Activated T-helper 9 cell treated with anti-CD3 and anti-CD28 coated beads, Interleukin-2, amount 50 U/mL, for 16 hours (primary cell): ENCODE data around the gene RIBC1.
"Not testable (repeated sequence)": the region's sequence is repeated elsewhere in the genome, so short reads cannot be mapped to it uniquely, and the experiment has no call there.

Experiments used
- DNase-seq: peaks from one replicate; pipeline ENCODE4 v3.0.0-alpha.2; 2020; ENCODE audit warnings: low read depth

The RIBC1 gene

DNA sequence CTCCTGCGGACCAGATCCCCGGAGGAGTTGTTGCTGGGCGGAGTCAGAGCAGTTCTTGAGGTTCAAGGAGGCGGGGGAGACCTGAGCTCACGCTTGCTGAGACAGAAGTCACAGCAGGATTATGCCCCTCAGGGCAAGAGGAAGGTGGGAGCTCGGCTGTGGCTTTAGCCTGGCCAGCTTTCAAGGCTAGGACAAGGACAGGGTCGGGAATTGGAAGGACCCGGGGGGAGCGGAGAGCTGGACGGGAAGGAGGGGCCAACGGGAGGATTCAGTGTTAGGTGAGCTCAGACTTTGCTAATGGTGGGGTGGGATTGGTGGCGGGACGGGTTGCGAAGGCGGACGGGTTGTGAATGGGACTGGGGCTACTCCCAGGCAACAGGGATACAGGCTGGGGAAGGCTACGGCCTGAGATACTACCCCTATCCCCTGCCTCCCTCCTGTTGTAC, at the start of gene RIBC1:
Gene RIBC1, plus strand, starts transcription at position 13 of the 446 bp plus-strand sequence. CDS start 3,404 bp downstream, outside the sequence.
- DNase-seq = no peak

DNA sequence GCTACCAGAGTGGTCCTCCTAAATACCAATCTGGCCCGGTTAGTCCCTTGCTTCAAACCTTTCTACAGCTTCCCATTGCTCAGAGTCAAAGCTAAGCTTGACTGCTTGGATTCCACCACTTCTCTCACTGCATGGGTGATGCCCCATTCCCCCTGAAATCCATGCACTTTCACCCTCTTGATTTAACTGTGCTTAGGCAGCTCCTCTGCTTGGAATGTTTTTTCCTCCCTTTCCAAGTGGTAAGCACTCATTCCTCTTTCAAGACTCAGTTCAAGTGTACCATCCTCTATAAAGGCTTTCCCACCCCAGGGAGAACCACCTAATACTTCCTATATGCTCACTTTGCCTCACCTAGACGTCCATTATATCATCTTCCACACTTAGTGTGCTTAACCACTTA, 49.4 kb upstream of the RIBC1 start:
- no peak for DNase-seq

DNA sequence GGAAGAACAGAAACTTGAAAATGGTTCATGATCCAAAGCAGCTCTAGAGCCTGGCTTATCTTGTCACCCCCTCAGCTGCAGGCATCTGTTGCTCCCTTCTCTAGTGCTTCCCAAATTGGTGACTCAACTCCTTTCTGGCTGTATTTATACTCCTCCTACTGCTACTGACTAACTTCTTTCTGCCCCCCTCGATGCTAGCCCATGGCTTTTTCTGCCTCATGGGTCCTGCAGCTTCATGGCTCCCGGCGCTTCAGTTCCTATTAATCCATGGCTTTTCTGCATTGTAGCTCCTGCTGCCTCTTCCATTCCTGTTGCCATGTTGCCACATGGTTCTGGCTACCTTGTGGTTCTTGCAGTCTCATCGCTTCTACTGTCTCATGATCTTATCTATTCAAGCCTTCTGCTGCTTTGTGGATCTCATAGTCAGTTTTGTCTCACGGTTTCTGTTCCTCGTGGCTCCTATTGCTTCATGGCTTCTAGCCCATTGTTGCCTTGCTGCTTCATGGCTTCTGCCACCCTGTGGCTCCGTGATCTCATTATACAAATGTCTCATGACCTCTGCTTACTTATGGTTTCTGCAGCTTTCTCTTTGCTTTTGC, 48.4 kb upstream of the RIBC1 start:
- no peak for DNase-seq

DNA sequence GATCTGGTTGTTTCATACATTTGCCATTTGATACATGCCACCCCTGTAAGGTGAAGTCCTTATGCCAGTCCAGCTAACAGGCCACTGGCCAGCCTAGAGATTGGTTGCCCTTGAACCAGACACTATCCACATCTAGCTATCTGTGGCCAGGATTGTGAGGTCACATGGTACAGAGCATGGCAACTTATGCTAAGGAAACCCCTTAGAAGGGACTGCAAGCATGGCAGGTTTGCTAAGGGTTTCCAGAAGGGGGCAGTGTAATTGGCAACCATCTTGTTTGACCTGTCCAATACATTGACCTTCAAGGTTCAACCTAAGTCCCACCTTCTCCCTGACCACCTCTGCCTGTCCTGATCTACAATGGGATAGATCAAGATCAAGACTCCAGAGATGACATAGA, 47.8 kb upstream of the RIBC1 start:
- no peak for DNase-seq

DNA sequence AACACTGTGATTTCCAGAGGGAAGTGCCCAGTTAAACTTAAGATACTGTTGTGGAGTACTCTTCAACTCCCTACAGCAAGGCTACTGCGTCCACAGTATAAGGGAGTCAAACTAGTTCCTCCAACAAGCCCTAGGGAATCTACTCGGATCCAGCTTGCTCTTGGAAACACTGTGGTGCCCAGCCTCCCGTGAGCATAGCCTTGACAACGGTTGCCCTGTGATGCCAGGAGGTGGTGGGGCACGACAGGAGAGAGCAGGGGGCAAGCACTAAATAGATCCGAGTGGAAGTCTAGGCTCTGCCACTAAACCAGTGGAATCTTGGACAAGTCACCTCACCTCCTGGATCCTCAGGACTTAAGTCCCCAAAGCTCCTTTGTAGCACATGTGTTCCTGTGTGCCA, 45.8 kb upstream of the RIBC1 start:
- no peak for DNase-seq

DNA sequence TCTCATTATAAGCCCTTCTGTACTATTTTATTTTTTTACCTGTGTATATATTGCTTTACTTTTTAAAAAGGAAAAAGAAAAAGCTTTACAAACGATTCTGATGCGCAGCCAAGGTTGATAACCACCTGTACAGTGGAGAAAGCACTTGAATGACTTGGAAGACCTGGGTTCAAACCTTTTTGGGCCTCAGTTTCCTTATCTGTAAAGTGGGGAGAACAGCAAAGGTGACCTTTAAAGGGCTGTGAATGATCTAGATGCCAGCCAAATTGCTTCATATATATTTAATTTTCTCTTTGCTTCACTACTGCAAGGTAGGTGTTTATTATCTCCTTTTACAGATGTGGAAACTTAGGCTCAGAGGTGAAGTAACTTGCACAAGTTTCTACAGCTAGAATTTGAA, 45.2 kb upstream of the RIBC1 start:
- DNase-seq = no peak

DNA sequence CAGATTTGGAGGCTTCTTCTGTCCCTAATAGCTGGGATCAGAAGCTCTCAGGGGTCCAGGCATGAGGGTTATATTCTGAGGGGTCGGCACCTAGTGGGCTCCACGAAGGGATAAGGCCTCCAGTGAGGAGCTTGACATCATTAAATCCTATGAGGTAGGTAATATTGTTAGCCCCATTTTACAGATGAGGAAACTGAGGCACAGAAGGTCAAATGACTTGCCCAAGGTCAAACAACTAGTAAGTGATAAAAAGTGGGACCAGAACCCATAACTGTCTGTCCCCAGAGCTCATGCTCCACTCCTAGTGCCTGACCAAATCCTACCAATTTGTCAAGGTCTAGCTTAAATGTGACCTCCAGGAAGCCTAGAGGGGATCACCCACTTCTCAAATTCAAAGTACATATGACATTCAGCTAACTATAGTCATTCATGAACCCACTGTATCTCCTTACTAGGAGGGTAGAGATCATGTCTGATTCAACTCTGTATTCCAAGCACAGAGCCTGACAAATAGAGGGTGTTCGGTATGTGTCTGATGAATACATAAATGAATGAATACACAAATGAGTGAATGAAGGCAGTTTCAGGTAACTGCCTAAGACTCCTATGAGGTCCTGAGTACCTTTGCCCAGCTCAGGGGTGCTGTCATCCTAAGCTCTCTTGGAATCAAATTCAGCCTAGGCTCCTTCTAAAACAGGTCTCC, 43.5 kb upstream of the RIBC1 start:
- no peak for DNase-seq

DNA sequence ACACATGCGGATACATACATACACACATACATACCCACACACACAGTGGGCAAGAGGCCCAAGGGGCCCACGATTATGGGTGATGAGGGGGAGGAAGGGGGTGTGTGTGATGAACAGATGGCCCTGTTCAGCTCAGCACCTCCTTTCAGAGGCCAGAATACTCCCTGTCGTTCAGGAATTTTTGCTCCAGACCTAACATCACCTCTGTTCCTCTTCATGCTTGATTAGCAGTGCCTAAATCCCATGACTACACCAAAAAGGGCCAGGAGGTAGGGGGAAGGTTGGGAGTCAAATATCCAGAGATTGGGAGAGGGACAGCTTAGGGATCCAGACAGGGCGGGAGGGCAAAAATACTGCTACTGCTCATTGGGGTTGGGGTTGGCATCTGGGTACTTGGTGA, 42.9 kb upstream of the RIBC1 start:
- no peak for DNase-seq

DNA sequence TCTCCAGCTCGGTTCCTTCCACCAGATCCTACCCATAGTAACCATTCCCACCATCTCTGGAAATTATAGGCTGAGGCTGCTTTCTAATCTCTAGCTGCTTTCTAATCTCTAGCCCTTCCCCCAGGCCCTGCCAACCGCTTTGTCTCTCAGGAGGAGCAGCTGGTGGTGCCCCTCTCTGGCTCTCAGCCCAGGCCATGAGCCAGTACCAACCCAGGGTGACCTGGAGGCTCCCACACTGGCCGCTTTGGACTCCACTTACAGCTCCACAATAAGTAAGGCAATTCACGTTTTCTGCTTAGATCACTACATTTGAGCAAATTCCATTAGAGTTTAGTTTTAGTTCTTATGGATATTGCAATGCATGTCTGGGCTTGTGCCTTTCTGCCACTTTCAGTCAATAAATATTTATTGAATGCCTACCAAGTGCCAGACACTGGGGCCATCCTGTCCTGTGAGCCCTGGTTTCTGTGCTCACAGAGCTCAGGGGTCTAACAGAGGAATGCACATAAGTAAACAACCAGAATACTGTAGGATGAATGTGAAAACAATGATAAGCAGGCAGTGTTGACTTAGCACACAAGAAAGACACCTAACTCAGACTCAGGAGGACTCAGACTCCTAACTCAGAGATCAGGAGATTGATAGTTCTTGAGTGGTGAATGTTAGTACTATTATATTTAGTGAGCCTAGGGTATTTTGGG, 39.1 kb upstream of the RIBC1 start:
- DNase-seq = no peak

DNA sequence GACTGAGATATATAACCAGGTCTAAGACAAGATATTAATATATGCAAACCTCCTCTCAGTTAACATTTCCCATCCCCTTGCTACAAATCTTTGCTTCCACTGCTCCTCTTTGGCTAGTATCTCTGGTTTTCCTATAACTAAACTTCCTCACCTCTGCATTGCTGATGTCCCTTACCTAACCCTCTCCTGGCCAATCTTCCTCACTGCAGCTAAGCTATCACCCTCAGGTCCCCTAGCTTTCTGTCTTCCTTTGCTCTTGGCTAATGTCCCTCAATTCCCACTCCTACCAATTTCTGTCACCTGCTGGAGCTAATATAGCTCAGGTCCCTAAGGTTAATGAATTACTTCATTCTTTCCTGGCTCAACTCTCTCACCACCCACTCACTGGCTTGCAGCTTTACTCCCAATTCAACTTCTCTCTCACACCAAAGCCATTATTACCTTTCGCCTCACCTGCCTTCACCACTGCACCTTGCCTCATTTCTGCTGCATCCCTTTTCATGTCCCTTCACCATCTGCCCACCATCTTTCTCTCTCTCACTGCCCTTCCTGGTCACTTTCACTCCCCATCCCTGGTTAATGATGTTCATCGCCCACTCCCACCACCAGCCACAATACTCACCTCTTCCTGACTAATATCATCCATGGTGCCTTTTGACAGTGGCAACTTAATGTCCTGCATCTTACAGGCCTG, 26.9 kb upstream of the RIBC1 start:
- no peak for DNase-seq

DNA sequence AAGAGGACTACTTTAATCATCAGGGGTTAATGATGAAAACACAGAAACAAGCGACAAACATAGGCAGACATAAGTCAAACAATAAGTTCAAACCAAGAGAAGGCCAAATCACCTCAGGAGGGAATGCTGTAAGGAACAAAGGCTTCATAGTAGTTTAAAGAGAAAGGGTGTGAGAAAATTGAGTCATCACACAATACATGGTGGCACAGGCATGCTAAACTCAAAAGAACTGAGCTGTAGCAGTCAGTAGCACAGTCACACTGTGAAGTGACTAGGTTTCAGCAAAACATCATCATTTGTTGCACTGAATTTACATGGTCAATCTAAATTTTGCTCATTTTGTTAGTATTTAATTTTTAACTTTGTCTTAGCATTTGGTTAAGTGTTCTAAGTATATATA, 24.5 kb upstream of the RIBC1 start:
- DNase-seq = no peak

DNA sequence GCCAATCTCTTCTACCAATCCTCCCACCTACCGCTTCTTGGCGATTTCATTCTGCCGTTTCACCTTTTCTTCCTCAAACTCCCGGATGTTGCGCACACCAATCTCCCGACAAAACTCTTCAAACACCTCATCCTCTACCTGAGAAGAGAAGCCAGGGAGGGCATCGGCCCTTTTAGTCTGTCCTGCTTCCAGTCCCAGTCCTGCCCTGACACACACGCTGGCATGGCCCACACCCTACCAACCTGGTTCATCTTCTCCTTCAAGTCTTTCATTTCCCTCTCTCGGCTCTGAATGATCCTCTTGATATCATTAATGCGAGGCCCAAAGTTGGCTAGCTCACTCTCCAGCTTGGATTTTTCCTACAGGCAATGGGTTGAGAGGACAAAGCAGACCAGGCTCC, 19.1 kb upstream of the RIBC1 start:
- no peak for DNase-seq

DNA sequence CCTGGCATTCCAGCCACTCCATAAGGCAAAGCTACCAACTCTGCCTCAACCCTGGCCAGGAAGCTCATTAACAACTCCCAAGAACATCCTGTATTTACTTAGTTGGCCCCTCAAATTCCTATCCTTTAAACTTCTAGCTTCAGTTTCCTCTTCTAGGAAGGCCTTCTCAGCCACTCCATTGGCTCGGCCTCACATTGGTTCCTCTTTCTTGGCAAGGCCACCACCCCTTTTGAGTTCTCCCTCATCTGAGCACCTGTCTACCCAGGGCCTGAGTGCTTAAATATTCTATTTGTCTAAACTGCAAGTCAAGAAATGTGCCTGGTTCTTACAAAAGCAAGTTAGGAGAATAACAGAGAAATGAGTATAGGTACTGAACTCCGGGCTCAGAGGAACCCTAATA, 10.2 kb upstream of the RIBC1 start:
- no peak for DNase-seq

DNA sequence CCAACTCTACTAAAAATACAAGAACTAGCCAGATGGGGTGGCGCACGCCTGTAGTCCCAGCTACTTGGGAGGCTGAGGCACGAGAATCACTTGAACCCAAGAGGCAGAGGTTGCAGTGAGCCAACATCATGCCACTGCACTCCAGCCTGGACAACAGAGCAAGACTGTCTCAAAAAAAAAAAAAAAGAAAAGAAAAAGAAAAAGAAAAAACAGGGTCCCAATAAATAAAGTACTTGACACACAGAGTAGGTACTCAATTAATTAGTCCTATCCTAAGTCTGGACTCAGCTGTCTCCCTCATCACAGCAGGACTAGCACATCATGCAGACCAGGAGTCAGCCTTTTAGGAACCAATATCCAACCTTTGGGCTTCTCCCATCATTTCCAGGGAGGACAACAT, 2.3 kb upstream of the RIBC1 start:
- not testable (repeated sequence) for DNase-seq

DNA sequence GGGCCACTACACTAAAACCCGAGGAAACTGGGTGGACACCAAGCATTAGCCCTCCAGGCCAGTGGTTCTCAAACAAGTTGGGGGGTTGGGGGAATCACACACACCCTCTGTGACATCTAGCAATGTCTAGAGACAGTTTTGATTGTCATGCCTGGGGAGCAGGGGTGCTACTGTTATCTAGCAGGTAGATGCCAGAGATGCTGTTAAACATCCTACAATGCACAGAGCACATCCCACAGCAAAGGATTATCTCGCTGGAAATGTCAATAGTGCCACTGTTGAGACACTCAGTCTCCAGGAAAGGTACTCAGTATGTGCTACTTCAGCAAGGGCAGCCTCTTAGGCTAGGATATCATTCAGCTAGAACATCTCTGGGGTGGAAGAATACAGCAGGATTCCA, 1.5 kb upstream of the RIBC1 start:
- no peak for DNase-seq

DNA sequence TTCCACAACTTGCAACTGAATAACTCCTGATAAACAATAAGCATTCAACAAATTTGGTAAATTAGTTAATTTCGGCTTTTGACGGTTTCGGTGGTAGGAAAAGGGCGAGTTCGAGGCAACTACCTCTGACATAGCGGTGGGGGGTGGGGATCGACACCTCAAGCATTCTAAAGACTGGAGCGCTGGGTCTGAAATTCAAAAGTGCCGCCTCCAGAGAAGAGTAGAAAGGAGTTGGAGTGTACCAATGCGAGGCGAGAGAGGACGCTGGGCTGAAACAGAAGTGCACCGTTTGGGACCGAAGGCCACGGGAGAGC, 944 bp upstream of the RIBC1 start:
- DNase-seq = no peak

DNA sequence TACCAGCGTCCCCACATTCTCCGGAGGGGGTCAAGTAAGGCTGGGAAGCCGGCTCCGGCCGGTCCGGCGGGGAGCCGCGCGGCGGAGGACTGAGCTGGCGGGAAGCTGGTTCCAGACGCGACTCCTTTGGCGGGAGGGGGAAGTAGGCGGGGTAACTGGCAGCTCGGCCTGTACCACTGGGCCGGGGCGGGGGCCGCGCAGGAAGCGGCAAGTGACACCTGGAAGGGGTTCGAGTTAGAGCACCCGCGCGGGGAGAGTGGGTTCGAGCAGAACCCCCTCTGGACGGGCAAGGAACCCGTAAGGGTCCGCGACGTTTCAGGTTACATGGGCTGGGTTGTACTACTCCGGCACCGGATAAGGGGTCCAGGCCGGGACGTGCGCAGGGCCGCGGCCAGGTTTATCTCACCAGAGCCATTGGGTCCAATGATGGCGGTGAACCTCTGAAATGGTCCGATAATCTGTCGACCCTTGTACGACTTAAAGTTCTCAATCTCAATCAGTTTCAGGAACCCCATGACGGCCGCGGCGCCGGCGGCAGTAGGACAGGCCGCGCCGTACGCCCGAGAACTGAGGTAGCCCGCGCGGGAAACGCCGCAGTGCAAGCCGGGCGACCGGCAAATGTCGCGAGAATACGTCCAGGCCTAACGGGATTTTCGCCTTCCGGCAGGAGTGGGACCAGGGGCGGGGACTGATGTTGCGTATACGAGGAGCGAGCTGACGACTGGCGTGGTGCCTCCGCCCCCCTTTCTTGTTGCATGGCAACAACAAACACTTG, 400 bp upstream of the RIBC1 start, which contains the start of gene SMC1A:
Gene SMC1A, minus strand, starts transcription at position 569 of the 775 bp plus-strand sequence. Its CDS starts 54 bp downstream, at position 515.
- peak; percentile 94 for DNase-seq

DNA sequence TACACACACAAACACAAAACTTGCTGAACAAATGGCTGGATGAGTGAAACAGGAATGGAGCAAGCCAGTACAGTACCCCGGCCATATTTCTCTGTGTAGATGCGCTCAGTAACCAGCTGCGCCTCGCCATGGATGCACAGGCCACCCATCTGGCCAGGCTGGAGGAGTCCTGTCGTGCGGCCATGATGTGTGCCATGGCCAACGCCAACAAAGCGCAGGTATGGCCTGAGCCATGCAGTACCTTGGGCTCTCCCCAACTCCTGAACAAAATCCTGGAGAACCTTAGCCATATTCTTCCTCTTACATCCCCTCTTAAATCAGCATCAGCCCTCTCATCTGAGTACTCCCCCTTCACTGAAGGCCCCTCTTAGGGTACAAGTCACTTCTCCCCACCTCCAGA, 7.1 kb downstream of the RIBC1 start:
- no peak for DNase-seq

DNA sequence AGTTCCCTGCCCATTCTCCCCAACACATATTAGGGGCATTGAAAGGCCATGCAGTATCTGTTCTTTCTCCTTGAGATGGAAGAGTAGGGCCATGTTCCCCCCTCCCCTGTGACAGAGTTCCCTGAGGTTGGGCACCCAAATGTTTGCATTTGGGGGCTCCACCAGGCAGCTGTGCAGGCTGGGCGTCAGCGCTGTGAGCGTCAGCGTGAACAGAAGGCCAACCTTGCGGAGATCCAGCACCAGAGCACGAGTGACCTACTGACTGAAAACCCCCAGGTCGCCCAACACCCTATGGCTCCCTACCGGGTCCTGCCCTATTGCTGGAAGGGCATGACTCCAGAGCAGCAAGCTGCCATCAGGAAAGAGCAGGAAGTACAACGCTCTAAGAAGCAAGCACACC, 7.6 kb downstream of the RIBC1 start:
- DNase-seq = no peak

DNA sequence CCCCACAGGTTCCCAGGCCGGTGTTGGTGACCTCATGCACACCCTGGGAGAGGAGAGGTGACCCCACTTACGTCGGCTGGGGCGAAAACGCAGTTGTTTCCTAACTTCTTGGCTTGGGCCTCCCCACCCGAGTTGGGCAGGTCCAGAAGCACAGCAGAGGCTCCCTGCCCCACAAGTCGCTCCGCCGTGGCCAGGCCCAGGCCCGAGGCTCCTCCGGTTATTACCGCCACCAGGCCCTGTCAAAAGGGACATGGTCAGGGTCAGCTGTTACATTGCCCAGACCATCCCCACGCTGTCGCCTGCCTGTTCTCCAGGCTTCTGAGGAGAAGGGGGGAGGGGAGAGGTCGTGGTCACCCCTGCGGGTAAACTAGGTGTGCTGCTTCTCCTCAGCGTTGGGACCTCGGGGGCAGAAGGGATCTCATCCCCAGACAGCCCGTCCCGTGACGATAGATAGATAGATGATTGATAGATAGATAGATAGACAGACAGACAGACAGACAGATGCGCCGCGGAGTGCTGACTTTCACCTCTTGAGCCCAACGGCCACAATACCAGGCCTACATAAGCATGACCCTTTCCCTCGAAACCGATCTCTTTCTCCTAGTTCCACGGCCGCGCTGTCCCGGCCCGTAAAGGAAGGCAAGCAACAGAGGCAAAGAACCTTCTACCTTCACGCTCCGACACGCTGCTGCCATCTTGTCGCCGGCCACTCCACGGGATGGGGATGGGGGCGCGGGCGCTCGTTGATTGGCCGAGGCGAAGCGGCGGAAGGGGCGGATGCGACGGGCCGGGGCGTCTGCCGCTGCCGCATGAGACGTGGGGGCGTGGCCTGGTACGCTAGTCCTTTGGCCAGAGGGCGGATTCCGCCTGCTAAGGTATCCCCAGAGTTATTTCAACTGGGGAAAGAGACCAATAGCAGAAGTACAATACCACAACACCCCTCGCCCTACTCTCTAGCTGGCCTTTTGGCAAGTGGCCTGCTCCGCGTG, 11.3 kb downstream of the RIBC1 start, which contains the start of gene HSD17B10:
Gene HSD17B10, minus strand, starts transcription at position 720 of the 989 bp plus-strand sequence. Its CDS starts 25 bp downstream, at position 695.
- DNase-seq = peak; percentile 79

DNA sequence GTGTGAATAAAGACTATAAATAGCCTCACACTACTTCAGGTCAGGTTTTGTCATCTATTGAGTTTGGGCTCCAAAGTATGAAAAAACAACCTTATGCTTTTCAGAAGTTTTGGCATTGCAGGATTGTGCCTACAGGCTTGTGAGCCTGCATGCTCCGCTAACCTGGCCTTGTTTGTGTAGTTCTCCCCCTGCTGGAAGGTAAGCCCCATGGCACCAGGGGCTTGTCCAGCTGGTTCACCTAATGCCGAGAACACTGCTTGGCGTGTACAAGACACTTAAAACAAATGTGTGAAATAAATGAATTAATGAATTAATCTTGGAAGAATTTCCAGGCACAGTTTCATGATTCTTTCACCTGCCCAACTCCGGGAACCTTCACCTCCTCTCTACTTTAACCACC, 13.3 kb downstream of the RIBC1 start:
- peak; percentile 46 for DNase-seq
